WERI-Rb-1 (cell line): ENCODE results near the gene TENM4.

Source experiments
- DNase-seq: peaks from one replicate; pipeline ENCODE4 v3.0.0-alpha.2; 2020
- H3K27ac ChIP-seq: fragments of 250-450 bp; sonication (Bioruptor Pico); 2 replicates; pipeline ENCODE4 v1.5.1; 2020; ENCODE audit warnings: mild to moderate bottlenecking, moderate library complexity
- H3K27me3 ChIP-seq: fragments of 250-450 bp; sonication (Bioruptor Pico); 2 replicates; pipeline ENCODE4 v1.5.1; 2021; ENCODE audit warnings: mild to moderate bottlenecking, low read depth, moderate library complexity; ENCODE audit not compliant: insufficient read depth, severe bottlenecking
- H3K36me3 ChIP-seq: fragments of 250-450 bp; sonication (Bioruptor Pico); 2 replicates; pipeline ENCODE4 v1.5.1; 2020; ENCODE audit warnings: mild to moderate bottlenecking, moderate library complexity
- H3K4me3 ChIP-seq: 2 replicates; pipeline ENCODE4 v1.5.1; 2011; ENCODE audit warnings: low read depth, mild to moderate bottlenecking, control low read depth, low read length
- H3K9me3 ChIP-seq: fragments of 250-450 bp; sonication (Bioruptor Pico); 2 replicates; pipeline ENCODE4 v1.5.1; 2021; ENCODE audit warnings: mild to moderate bottlenecking, moderate library complexity; ENCODE audit not compliant: severe bottlenecking
- CTCF ChIP-seq: IDR thresholded peaks from 2 replicates; pipeline ENCODE4 v1.5.1; 2011; ENCODE audit warnings: low read depth, mild to moderate bottlenecking, control low read depth, inconsistent platforms, low read length

TENM4 gene

GRCh38 chr11:78821371-78822306 lies 619.2 kb downstream of the TENM4 start:
- DNase-seq, result no peak
- no peaks in the 10 kb centered on the region for H3K27me3 ChIP-seq
- no peak for TF ChIP-seq CTCF
- no peak overlapping the region for H3K4me3 ChIP-seq
- H3K36me3 ChIP-seq, result no peaks in the 10 kb centered on the region
- no peak overlapping the region for H3K27ac ChIP-seq
- H3K9me3 ChIP-seq, result no peaks in the 10 kb centered on the region

- TF ChIP-seq CTCF, result no peak
- H3K4me3 ChIP-seq, result no peak overlapping the region
- no peak for DNase-seq
Measured at GRCh38 chr11:78820741-78821140, 620.1 kb downstream of the TENM4 start.

DNA sequence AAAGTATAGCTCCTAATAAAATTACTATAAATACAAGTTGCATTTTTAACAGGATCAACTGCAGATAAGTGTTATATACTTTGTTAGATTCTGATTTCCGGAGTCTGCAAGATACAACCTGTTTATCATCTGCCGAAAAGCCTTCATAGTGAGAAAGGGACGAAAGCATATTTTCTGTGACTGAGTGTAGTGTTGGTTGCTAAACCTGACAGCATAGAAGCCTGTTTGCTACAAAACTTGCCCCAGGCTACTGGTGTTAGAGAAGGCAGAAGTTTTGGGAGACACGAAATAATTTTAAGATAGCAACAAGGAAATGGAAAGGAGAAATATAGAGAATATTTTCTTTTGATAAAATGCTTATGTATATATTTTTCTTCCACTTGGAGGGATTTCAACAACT lies 622.6 kb downstream of the TENM4 start:
- Histone ChIP-seq H3K4me3 (no peak overlapping the region), H3K36me3 (no peaks in the 10 kb centered on the region)
- TF ChIP-seq CTCF, result no peak

More at GRCh38 chr11:78820741-78821140, 620.1 kb downstream of the TENM4 start:
- Histone ChIP-seq H3K9me3 (no peaks in the 10 kb centered on the region), H3K27me3 (no peaks in the 10 kb centered on the region), H3K27ac (no peak overlapping the region), H3K36me3 (no peaks in the 10 kb centered on the region)

DNA sequence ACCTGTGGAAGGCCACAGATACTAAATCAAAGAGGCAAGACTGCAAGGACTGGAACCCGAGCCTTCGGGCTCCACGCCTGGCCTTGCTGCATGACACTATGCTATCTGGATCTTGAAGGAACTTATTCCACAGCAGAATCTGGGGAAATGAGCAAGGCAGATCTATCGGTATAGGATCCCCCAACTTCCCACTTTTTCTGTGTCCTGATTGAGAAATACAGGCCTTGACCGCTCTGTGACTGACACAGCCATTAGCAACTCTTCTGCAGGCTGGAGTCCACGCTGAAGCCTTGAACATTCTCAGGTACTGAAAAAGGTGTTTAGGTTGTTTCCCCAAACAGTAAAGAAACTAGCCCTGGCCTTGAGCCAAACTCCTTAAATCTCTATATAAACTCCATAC lies 625.0 kb downstream of the TENM4 start:
- no peak overlapping the region for H3K27ac ChIP-seq
- no peak for TF ChIP-seq CTCF
- no peaks in the 10 kb centered on the region for H3K36me3 ChIP-seq
- no peaks in the 10 kb centered on the region for H3K9me3 ChIP-seq
- no peak overlapping the region for H3K4me3 ChIP-seq
- DNase-seq, result no peak
- H3K27me3 ChIP-seq, result no peaks in the 10 kb centered on the region

More for the DNA sequence above, 622.6 kb downstream of the TENM4 start:
- Histone ChIP-seq H3K27ac (no peak overlapping the region), H3K27me3 (no peaks in the 10 kb centered on the region), H3K9me3 (no peaks in the 10 kb centered on the region)
- DNase-seq, result no peak

GRCh38 chr11:78812513-78813293 lies 628.1 kb downstream of the TENM4 start:
- Histone ChIP-seq H3K27me3 (no peaks in the 10 kb centered on the region), H3K36me3 (no peaks in the 10 kb centered on the region), H3K27ac (no peak overlapping the region), H3K4me3 (no peak overlapping the region), H3K9me3 (no peaks in the 10 kb centered on the region)
- peak; percentile 45; the same call in 1 of the 2 replicates for TF ChIP-seq CTCF
- DNase-seq, result peak; percentile 50
